Omental fat pad (tissue), 4 donors: ENCODE data around the gene SPATA32. TPM values are rescaled to one million over a fixed set of nuclear protein-coding genes. Genes with fewer than 3 reads are reported as not detected.

Experiments
- ATAC-seq: fragments of 150-250 bp; one replicate; pipeline ENCODE4 v1.9.1; 2016; ENCODE audit warnings: mild to moderate bottlenecking, moderate library complexity; ENCODE audit not compliant: low FRiP score
- DNase-seq: peaks from one replicate; pipeline ENCODE4 v3.0.0-alpha.2; 2019; ENCODE audit warnings: low spot score
- total RNA-seq, 4 donors: library from RNA; depleted of rRNA; stranded (reverse); fragments of >200 nt; gene quantifications; one replicate each; pipeline ENCODE4 v1.1.0, GENCODE V29; 2016
- TF ChIP-seq, protein P1 (sequence below), 3 donors: fragments of 450-650 bp; IDR thresholded peaks; one replicate each; pipeline ENCODE4 v1.5.1; 2016 to 2017; ENCODE audit warnings: antibody characterized with exemption in 3 of 3, mild to moderate bottlenecking in 3 of 3, moderate library complexity in 2 of 3

Gene SPATA32
- total RNA-seq, 4 donors from 2014 or later: 0.65 TPM; not detected in 3

DNA sequence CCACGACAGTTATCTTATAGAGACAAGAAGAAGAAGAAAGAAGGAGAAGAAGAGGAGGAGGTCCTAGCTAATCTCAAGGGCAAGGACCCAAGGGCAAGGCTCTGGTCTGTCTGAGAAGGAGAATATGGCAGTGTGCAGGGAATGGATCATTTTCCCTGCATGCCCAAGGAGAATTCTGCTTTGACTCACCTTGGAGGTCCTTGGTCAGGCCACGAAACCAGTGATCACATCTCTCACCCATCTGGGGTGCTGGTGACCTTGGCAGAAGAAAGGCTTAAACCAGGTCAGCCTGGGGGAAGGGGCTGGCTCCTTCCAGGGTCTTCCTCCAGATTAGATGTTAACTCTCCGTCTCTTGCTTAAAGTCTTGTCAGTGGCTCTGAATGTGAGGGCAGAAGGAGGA is 41.8 kb downstream of the SPATA32 start:
- no peak for DNase-seq
- ATAC-seq: no peak
- TF ChIP-seq, protein P1, sequence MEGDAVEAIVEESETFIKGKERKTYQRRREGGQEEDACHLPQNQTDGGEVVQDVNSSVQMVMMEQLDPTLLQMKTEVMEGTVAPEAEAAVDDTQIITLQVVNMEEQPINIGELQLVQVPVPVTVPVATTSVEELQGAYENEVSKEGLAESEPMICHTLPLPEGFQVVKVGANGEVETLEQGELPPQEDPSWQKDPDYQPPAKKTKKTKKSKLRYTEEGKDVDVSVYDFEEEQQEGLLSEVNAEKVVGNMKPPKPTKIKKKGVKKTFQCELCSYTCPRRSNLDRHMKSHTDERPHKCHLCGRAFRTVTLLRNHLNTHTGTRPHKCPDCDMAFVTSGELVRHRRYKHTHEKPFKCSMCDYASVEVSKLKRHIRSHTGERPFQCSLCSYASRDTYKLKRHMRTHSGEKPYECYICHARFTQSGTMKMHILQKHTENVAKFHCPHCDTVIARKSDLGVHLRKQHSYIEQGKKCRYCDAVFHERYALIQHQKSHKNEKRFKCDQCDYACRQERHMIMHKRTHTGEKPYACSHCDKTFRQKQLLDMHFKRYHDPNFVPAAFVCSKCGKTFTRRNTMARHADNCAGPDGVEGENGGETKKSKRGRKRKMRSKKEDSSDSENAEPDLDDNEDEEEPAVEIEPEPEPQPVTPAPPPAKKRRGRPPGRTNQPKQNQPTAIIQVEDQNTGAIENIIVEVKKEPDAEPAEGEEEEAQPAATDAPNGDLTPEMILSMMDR (IDR thresholded peaks at IDR 0.05): no peak

DNA sequence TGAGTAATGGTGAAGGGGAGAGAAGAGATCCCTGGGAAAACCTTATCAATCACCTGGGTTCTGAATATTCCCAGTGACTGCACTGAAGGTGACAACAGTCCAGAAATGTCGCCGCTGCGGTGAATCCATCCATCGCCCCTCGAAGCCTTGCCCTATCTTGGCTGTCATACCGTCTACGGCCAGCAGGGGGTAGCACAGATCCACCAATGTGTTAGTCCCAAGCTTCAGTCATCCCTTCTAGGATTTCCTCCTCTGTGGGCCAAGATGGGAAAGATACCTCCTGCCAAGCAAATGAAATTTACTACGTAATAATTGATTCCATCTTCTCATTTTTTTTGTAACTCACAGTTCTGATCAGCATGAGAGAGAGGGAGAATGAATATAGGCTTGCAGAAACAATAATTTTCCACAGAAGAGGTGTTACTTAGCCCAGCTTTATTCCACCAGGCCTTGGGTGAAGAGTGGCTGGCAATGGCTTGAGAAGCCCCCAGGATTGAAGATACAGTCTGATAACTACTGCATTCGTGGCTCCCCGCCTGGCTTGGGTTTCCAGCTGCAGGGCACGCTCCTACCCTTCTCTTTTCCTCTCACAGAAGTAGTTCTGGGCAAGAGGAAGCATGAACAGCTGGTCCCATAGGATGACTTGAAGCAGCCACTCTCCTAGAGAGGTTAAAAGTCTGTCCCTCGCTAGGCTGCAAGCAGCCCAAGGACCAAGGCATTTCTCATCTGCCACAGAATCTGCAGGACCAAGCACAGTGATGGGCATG is 42.8 kb downstream of the SPATA32 start:
- peak; percentile 80 for ATAC-seq
- peak; percentile 100 for DNase-seq
- TF ChIP-seq, protein P1 (IDR thresholded peaks at IDR 0.05): peak in 2 of 3 donors; percentile 93 to 98

Other genes starting within 250 kb of the SPATA32 start
- gene DCAKD, start 210.5 kb downstream of the SPATA32 start, total RNA-seq: 10 to 100 TPM; 22.7 to 36.4 (median 25.2) TPM
- gene NMT1, start 200.8 kb downstream of the SPATA32 start, total RNA-seq: 100 to 1,000 TPM in 1 of 4 donors, 10 to 100 TPM in 3; 57.3 to 101 (median 78.1) TPM
- gene PLCD3, start 129.6 kb downstream of the SPATA32 start, total RNA-seq: 10 to 100 TPM; 35.4 to 68.4 (median 44.2) TPM
- gene ACBD4, start 126.4 kb downstream of the SPATA32 start, total RNA-seq: 10 to 100 TPM in 2 of 4 donors, 1 to 10 TPM in 2; 6.4 to 23.2 (median 8.5) TPM
- gene HEXIM1, start 113.6 kb downstream of the SPATA32 start, total RNA-seq: 10 to 100 TPM; 21.9 to 31.0 (median 24.3) TPM
- 1 to 10 TPM; 1.4 to 9.3 (median 3.9) TPM for gene HEXIM2, start 100.2 kb downstream of the SPATA32 start, total RNA-seq
- gene FMNL1, start 40.2 kb downstream of the SPATA32 start, total RNA-seq: 10 to 100 TPM; 19.7 to 56.4 (median 38.8) TPM
- 10 to 100 TPM in 2 of 4 donors, 1 to 10 TPM in 2; 5.4 to 15.9 (median 12.6) TPM for gene MAP3K14, start 54.9 kb upstream of the SPATA32 start, total RNA-seq
- gene ARHGAP27, start 170.8 kb upstream of the SPATA32 start, total RNA-seq: 10 to 100 TPM; 13.4 to 52.5 (median 23.7) TPM
- 10 to 100 TPM; 44.0 to 68.9 (median 53.2) TPM for gene PLEKHM1, start 228.6 kb upstream of the SPATA32 start, total RNA-seq